ENCODE measurements around the gene RNASET2.
"Not testable (repeated sequence)": the region's sequence is repeated elsewhere in the genome, so short reads cannot be mapped to it uniquely, and the experiment has no call there.

Gene RNASET2

GRCh38 chr6:166903027-166903426, 53.3 kb downstream of the RNASET2 start:
- no peak for DNase-seq (ENCODE audit: low read depth)

GRCh38 chr6:166902211-166902755, 54.1 kb downstream of the RNASET2 start:
- DNase-seq (ENCODE audit: low read depth): no peak

GRCh38 chr6:166901626-166902025, 54.7 kb downstream of the RNASET2 start:
- no peak for DNase-seq (ENCODE audit: low read depth)

DNA sequence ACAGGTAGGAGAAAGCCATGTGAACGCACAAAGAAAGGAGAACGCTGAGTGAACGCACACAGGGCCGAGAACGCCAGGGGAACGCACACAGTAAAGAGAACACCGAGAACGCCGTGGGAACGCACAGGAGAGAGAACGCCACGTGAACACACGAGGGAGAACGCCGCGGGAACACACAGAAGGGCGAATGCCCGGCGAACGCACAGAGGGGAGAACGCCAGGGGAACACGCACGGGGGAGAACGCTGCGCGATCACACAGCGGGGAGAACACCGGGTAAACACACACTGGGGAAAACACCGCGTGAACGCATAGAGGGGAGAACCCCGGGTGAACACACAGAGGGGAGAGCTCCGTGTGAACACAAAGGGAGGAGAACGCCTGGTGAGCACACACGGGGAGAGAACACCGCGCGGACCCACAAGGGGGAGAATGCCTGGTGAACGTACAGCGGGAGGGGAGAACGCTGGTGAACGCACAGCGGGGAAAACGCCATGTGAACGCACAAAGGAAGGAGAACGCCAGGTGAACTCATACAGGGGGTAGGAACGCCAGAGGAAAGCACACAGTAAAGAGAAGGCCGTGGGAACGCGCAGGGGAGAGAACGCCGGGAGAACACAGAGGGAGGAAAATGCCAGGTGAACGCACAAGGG, 55.3 kb downstream of the RNASET2 start:
- no peak for DNase-seq (ENCODE audit: low read depth)

- no peak for DNase-seq (ENCODE audit: low read depth)
These were observed 56.1 kb downstream of the RNASET2 start for GRCh38 chr6:166900130-166900708.

- no peak for DNase-seq (ENCODE audit: low read depth)
These were observed 57.4 kb downstream of the RNASET2 start for GRCh38 chr6:166898910-166899309.

DNA sequence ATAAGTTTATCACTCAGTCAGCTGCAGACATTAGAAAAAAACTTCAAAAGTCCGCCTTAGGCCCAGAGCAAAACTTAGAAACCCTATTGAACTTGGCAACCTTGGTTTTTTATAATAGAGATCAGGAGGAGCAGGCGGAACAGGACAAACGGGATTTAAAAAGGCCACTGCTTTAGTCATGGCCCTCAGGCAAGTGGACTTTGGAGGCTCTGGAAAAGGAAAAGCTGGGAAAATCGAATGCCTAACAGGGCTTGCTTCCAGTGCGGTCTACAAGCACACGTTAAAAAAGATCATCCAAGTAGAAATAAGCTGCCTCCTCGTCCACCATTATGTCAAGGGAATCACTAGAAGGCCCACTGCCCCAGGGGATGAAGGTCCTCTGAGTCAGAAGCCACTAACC, 61.7 kb downstream of the RNASET2 start:
- not testable (repeated sequence) for DNase-seq (ENCODE audit: low read depth)

GRCh38 chr6:166892472-166892871, 63.9 kb downstream of the RNASET2 start:
- not testable (repeated sequence) for DNase-seq (ENCODE audit: low read depth)

DNA sequence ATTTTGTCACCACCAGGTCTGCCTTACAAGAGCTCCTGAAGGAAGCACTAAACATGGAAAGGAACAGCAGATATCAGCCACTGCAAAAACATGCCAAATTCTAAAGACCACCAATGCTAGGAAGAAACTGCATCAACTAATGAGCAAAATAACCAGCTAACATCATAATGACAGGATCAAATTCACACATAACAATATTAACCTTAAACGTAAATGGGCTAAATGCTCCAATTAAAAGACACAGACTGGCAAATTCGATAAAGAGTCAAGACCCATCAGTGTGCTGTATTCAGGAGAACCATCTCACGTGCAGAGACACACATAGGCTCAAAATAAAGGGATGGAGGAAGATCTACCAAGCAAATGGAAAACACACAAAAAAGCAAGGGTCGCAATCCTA, 69.6 kb downstream of the RNASET2 start:
- DNase-seq (ENCODE audit: low read depth): not testable (repeated sequence)

DNA sequence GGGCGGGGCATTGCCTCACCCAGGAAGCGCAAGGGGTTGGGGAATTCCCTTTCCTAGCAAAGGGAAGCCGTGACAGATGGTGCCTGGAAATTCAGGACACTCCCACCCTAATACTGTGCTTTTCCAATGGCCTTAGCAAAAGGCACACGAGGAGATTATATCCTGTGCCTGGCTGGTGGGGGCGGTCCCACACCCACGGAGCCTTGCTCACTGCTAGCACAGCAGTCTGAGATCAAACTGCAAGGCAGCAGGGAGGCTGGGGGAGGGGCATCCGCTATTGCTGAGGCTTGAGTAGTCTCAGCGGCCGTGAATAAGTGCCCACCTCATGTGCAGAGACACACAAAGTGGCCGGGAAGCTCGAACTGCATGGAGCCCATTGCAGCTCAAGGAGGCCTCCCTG, 71.4 kb downstream of the RNASET2 start:
- not testable (repeated sequence) for DNase-seq (ENCODE audit: low read depth)

- no peak for DNase-seq (ENCODE audit: low read depth)
These were observed 76.8 kb downstream of the RNASET2 start for GRCh38 chr6:166879594-166879993.
